IMR-90 (cell line): ENCODE measurements around the gene SECISBP2.

Source experiments
- POLR2A ChIP-seq: IDR thresholded peaks from 2 replicates; pipeline ENCODE4 v1.6.1; 2012; ENCODE audit warnings: mild to moderate bottlenecking, low read depth, low read length
- TF ChIP-seq, protein P1 (sequence below): conservative IDR thresholded peaks from 2 replicates; pipeline ENCODE4 v1.5.1; 2012; ENCODE audit warnings: mild to moderate bottlenecking, low read depth, low read length, improper control_type of control experiment

DNA sequence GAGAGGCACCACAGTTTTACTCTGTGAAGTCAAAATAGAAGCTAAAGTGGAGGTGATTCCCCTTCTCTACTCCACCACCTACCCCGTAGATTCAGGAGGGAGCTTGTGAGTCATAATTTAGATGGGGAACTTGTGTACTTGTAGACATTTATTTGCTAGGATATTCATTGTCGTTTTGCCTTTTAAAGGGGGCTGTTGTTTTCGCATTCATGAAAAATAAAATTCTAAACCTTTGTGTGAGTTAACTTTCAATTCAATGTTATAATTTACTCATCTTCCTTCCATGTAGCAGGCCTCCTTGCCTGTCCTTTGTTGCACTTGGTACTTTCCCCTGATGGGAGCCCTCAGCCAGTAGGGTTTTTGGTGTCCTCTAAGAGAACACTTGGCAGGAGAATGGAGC is 22.0 kb downstream of the SECISBP2 start:
- TF ChIP-seq, protein P1, sequence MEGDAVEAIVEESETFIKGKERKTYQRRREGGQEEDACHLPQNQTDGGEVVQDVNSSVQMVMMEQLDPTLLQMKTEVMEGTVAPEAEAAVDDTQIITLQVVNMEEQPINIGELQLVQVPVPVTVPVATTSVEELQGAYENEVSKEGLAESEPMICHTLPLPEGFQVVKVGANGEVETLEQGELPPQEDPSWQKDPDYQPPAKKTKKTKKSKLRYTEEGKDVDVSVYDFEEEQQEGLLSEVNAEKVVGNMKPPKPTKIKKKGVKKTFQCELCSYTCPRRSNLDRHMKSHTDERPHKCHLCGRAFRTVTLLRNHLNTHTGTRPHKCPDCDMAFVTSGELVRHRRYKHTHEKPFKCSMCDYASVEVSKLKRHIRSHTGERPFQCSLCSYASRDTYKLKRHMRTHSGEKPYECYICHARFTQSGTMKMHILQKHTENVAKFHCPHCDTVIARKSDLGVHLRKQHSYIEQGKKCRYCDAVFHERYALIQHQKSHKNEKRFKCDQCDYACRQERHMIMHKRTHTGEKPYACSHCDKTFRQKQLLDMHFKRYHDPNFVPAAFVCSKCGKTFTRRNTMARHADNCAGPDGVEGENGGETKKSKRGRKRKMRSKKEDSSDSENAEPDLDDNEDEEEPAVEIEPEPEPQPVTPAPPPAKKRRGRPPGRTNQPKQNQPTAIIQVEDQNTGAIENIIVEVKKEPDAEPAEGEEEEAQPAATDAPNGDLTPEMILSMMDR: no peak
- TF ChIP-seq POLR2A: no peak
